ENCODE data around the gene ARID3A.
A peak's percentile ranks its signal among the peaks of the same experiment; 100 is the strongest.
"Not testable (repeated sequence)": the region's sequence is repeated elsewhere in the genome, so short reads cannot be mapped to it uniquely, and the experiment has no call there.

The ARID3A gene, protein sequence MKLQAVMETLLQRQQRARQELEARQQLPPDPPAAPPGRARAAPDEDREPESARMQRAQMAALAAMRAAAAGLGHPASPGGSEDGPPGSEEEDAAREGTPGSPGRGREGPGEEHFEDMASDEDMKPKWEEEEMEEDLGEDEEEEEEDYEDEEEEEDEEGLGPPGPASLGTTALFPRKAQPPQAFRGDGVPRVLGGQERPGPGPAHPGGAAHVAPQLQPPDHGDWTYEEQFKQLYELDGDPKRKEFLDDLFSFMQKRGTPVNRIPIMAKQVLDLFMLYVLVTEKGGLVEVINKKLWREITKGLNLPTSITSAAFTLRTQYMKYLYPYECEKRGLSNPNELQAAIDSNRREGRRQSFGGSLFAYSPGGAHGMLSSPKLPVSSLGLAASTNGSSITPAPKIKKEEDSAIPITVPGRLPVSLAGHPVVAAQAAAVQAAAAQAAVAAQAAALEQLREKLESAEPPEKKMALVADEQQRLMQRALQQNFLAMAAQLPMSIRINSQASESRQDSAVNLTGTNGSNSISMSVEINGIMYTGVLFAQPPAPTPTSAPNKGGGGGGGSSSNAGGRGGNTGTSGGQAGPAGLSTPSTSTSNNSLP

GRCh38 chr19:925526-926322, at the start of gene ARID3A:
TSS of gene ARID3A (plus strand) at chr19:926035. CDS start at chr19:929529, 3,494 bp downstream.
- TF ChIP-seq FOXP2 (optimal IDR thresholded peaks at IDR 0.05; ENCODE audit: control extremely low read depth, extremely low read length, insufficient read depth) (no peak), EZH2 (IDR thresholded peaks at IDR 0.05) (no peak), POLR2AphosphoS5 (IDR thresholded peaks at IDR 0.05; ENCODE audit: borderline replicate concordance, low read depth, low read length) (no peak)
- Histone ChIP-seq H3K9ac (ENCODE audit: insufficient read length) (peak within 1 kb of the TSS; percentile 85), H3K4me3 (peak within 1 kb of the TSS; percentile 97), H3K9me3 (ENCODE audit: low read depth, low read length) (no peaks in the 10 kb centered on the region), H3K36me3 (ENCODE audit: insufficient read depth, low read length) (peaks cover 3% of the 10 kb centered on the region; the same call in 1 of the 2 replicates), H3K27ac (peak within 1 kb of the TSS; percentile 89)
- DNase-seq (ENCODE audit: low read depth, low spot score), result peak; percentile 32

GRCh38 chr19:876089-876488, 49.7 kb upstream of the ARID3A start:
- Histone ChIP-seq H3K27ac (peak overlapping the region; percentile 46; the same call in 1 of the 2 replicates), H3K36me3 (ENCODE audit: insufficient read depth, low read length) (peaks cover 6% of the 10 kb centered on the region; the same call in 1 of the 2 replicates), H3K9me3 (ENCODE audit: low read depth, low read length) (no peaks in the 10 kb centered on the region), H3K4me3 (no peak overlapping the region), H3K9ac (ENCODE audit: insufficient read length) (no peak overlapping the region)
- TF ChIP-seq POLR2AphosphoS5 (IDR thresholded peaks at IDR 0.05; ENCODE audit: borderline replicate concordance, low read depth, low read length), result no peak
- no peak for TF ChIP-seq FOXP2 (optimal IDR thresholded peaks at IDR 0.05; ENCODE audit: control extremely low read depth, extremely low read length, insufficient read depth)
- no peak for TF ChIP-seq EZH2 (IDR thresholded peaks at IDR 0.05)
- no peak for DNase-seq (ENCODE audit: low read depth, low spot score)

DNA sequence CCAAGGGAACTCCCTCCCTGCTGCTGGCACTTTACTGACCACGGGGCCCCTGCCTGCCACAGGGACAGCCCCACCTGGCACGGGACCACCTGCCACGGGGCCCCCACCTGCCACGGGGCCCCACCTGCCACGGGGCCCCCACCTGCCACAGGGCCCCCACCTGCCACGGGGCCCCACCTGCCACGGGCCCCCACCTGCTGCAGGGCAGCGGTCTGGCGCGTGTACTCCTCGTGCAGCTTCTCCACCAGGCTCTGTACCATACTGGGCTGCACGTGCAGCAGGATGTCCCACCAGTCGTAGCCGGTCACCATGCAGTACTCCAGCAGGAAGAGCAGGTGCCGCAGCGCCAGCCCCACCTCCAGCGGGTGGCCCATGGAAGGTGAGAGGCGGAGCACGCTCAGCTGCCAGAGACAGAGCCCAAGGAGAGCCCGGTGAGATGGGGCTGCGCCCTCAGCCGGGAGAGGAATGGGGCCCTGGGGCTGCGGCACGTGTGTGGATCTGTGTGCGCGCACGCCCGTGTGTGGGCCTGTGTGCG, 49.0 kb upstream of the ARID3A start:
- TF ChIP-seq FOXP2 (optimal IDR thresholded peaks at IDR 0.05; ENCODE audit: control extremely low read depth, extremely low read length, insufficient read depth) (no peak), EZH2 (IDR thresholded peaks at IDR 0.05) (no peak), POLR2AphosphoS5 (IDR thresholded peaks at IDR 0.05; ENCODE audit: borderline replicate concordance, low read depth, low read length) (no peak)
- H3K9ac ChIP-seq (ENCODE audit: insufficient read length), result no peak overlapping the region
- no peak overlapping the region for H3K4me3 ChIP-seq
- no peak overlapping the region for H3K27ac ChIP-seq
- no peak for DNase-seq (ENCODE audit: low read depth, low spot score)
- H3K9me3 ChIP-seq (ENCODE audit: low read depth, low read length), result no peaks in the 10 kb centered on the region
- peaks cover 14% of the 10 kb centered on the region; the same call in 1 of the 2 replicates for H3K36me3 ChIP-seq (ENCODE audit: insufficient read depth, low read length)

GRCh38 chr19:877992-878660, 47.7 kb upstream of the ARID3A start:
- H3K4me3 ChIP-seq; DNase-seq (ENCODE audit: low read depth, low spot score); H3K9ac ChIP-seq (ENCODE audit: insufficient read length); H3K27ac ChIP-seq; H3K9me3 ChIP-seq (ENCODE audit: low read depth, low read length): not testable (repeated sequence)
- H3K36me3 ChIP-seq (ENCODE audit: insufficient read depth, low read length), result peaks cover 16% of the 10 kb centered on the region; the same call in 1 of the 2 replicates

- H3K27ac ChIP-seq; DNase-seq (ENCODE audit: low read depth, low spot score); H3K4me3 ChIP-seq; H3K9me3 ChIP-seq (ENCODE audit: low read depth, low read length); H3K9ac ChIP-seq (ENCODE audit: insufficient read length): not testable (repeated sequence)
- H3K36me3 ChIP-seq (ENCODE audit: insufficient read depth, low read length), result peaks cover 16% of the 10 kb centered on the region; the same call in 1 of the 2 replicates
Measured at GRCh38 chr19:878751-879561, 46.9 kb upstream of the ARID3A start.

DNA sequence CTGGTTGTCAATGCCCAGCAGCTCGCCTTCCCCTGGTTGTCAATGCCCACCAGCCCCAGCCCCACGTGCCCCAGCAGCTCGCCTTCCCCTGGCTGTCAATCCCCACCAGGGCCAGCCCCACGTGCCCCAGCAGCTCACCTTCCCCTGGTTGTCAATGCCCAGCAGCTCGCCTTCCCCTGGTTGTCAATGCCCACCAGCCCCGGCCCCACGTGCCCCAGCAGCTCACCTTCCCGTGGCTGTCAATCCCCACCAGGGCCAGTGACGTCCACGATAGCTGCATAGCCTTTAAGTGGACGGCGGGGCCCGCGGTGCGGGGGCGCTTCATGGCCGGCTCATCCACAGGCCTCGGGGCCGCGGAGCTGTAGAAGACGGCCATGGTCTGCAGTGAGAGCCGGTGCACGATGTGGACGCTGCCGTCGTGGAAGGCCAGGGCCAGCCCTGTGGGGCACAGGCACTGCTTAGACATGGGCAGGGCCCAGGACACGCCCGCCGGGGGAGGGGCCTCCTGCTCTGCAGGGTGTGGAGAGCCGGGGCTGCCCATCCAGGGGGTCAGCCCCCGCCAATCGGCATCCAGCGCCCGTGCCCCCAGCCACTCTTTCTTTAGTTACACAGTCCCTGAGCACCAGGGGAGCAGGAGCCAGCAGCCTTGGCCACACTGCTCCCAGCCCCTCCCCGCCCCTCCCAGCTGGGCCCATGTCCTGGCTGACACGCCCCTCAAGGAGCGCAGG, 46.0 kb upstream of the ARID3A start:
- peaks cover 16% of the 10 kb centered on the region; the same call in 1 of the 2 replicates for H3K36me3 ChIP-seq (ENCODE audit: insufficient read depth, low read length)
- DNase-seq (ENCODE audit: low read depth, low spot score), result no peak
- no peak overlapping the region for H3K4me3 ChIP-seq
- TF ChIP-seq EZH2 (IDR thresholded peaks at IDR 0.05), result no peak
- TF ChIP-seq FOXP2 (optimal IDR thresholded peaks at IDR 0.05; ENCODE audit: control extremely low read depth, extremely low read length, insufficient read depth), result no peak
- TF ChIP-seq POLR2AphosphoS5 (IDR thresholded peaks at IDR 0.05; ENCODE audit: borderline replicate concordance, low read depth, low read length), result no peak
- H3K9me3 ChIP-seq (ENCODE audit: low read depth, low read length), result no peaks in the 10 kb centered on the region
- H3K27ac ChIP-seq, result no peak overlapping the region
- no peak overlapping the region for H3K9ac ChIP-seq (ENCODE audit: insufficient read length)

Measured in SK-N-MC (cell line).